GM12872 (cell line): ENCODE data around the gene CBX4.

ENCODE experiments used
- CTCF ChIP-seq: IDR thresholded peaks from 3 replicates; pipeline ENCODE4 v1.5.1; 2011; ENCODE audit warnings: low read depth, mild to moderate bottlenecking, low read length, moderate library complexity; ENCODE audit not compliant: insufficient read depth

Gene CBX4

GRCh38 chr17:79815836-79816461, 23.3 kb downstream of the CBX4 start:
- no peak for TF ChIP-seq CTCF

GRCh38 chr17:79814974-79815835, 24.0 kb downstream of the CBX4 start:
- TF ChIP-seq CTCF, result no peak

- no peak for TF ChIP-seq CTCF
Observed at GRCh38 chr17:79814127-79814973, 24.9 kb downstream of the CBX4 start.

GRCh38 chr17:79813297-79814126, 25.7 kb downstream of the CBX4 start:
- TF ChIP-seq CTCF, result no peak

GRCh38 chr17:79812353-79813258, 26.6 kb downstream of the CBX4 start:
- TF ChIP-seq CTCF, result no peak

- no peak for TF ChIP-seq CTCF
Observed at GRCh38 chr17:79811868-79812352, 27.3 kb downstream of the CBX4 start.
